Measurements from ENCODE around the gene GLI2. TPM values are rescaled to one million over a fixed set of nuclear protein-coding genes. Genes with fewer than 3 reads are reported as not detected.

Gene GLI2
- total and polyA plus RNA-seq, 8 donors: 8.5 to 26.1 (median 18.4) TPM

- no peak overlapping the region for H3K4me3 ChIP-seq
Measured at GRCh38 chr2:120759543-120760331, 24.1 kb downstream of the GLI2 start.

GRCh38 chr2:120760446-120761135 is 24.9 kb downstream of the GLI2 start:
- no peak for TF ChIP-seq CTCF (IDR thresholded peaks at IDR 0.05)
- no peak for ATAC-seq
- Histone ChIP-seq H3K27ac (no peak overlapping the region), H3K27me3 (peaks cover 0 to 11% of the 10 kb centered on the region in 2 donors), H3K4me1 (peaks cover 0 to 10% of the 10 kb centered on the region in 2 donors), H3K4me3 (no peak overlapping the region), H3K36me3 (no peaks in the 10 kb centered on the region), H3K9me3 (no peaks in the 10 kb centered on the region)
- DNase-seq: peak in 2 of 4 donors; percentile 17 to 57
- intact Hi-C loops (cut with DNase I): no loop called here

More at GRCh38 chr2:120759543-120760331, 24.1 kb downstream of the GLI2 start:
- Histone ChIP-seq H3K9me3 (no peaks in the 10 kb centered on the region), H3K27ac (no peak overlapping the region), H3K27me3 (peaks cover 0 to 11% of the 10 kb centered on the region in 2 donors), H3K36me3 (no peaks in the 10 kb centered on the region), H3K4me1 (peaks cover 0 to 2% of the 10 kb centered on the region in 2 donors)
- intact Hi-C loops (cut with DNase I): no loop called here
- DNase-seq (peak in 1 of 4 donors; percentile 33), ATAC-seq (no peak)
- no peak for TF ChIP-seq CTCF (IDR thresholded peaks at IDR 0.05)

- TF ChIP-seq CTCF (IDR thresholded peaks at IDR 0.05): no peak
- Histone ChIP-seq H3K4me3 (no peak overlapping the region), H3K9me3 (no peaks in the 10 kb centered on the region), H3K36me3 (no peaks in the 10 kb centered on the region), H3K4me1 (peaks cover 0 to 10% of the 10 kb centered on the region in 2 donors), H3K27ac (no peak overlapping the region), H3K27me3 (peaks cover 0 to 11% of the 10 kb centered on the region in 2 donors)
- intact Hi-C loops (cut with DNase I): no loop called here
- DNase-seq (peak in 1 of 4 donors; percentile 45), ATAC-seq (no peak)
Measured at GRCh38 chr2:120761164-120761861, 25.6 kb downstream of the GLI2 start.

- Histone ChIP-seq H3K27ac (no peak overlapping the region), H3K36me3 (no peaks in the 10 kb centered on the region), H3K9me3 (no peaks in the 10 kb centered on the region), H3K4me3 (no peak overlapping the region), H3K27me3 (peaks cover 0 to 11% of the 10 kb centered on the region in 2 donors), H3K4me1 (peaks cover 0 to 10% of the 10 kb centered on the region in 2 donors)
- no peak for ATAC-seq
- peak in 1 of 4 donors; percentile 24 for DNase-seq
- no peak for TF ChIP-seq CTCF (IDR thresholded peaks at IDR 0.05)
- intact Hi-C loops (cut with DNase I): no loop called here
Measured at GRCh38 chr2:120761911-120762310, 26.2 kb downstream of the GLI2 start.

Data from left lung (tissue), 10 donors.